NK-92 (cell line): ENCODE data around the gene MS4A6A.
"Not testable (repeated sequence)": the region's sequence is repeated elsewhere in the genome, so short reads cannot be mapped to it uniquely, and the experiment has no call there.

Source experiments
- DNase-seq: peaks from one replicate; lab custom pipeline; 2025; ENCODE audit not compliant: unreplicated experiment; lab: John Stamatoyannopoulos, UW

MS4A6A gene

DNA sequence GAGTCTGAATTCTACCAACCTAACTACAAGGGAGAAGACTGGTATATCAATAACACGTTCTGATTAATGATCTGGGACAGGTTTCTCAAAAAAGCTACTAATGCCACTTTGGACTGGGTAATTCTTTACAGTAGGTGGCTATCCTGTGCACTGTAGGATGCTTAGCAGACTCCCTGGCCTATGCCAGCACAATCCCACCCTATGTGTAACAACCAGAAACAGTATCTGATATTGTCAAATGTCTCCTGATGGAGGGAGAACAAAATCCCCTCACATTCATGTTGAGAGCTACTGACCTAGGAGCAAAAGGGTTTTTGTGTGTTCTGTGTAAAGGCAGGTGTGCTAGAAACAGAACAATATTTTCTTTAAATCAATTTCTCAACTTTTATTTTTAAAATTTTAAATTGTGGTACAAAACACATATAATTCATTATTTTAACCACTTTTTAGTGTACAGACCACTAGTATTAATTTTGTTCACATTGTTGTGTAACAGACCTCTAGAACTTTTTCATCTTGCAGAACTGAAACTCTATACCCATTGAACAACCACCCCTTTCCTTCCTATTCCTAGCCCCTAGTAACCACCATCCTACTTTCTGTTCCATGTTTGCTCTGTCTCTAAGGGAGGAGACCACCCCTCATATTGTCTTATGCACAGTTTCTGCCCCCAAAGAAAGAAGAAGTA is 2.1 kb upstream of the MS4A6A start:
- DNase-seq = no peak

GRCh38 chr11:60183591-60184205 is 815 bp upstream of the MS4A6A start:
- DNase-seq = no peak

DNA sequence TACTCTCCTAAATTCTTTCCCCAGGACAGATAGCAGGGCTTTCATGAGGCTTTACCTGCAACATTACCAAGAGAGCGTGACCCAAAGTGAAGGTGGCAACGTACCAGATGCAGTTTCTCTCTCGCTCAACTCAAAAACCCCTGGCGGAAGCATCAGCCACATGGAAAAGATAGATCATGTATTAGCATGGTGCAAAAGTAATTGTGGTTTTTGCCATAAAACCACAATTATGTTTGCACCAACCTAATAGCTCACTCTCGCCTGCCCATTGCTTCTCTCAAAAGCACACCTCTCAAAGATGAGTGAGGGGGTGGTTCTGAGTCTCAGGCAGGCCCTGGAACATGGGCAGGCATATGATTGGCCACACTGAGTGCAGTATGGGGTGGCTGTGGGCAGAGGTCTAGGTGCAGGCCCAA is 7.0 kb downstream of the MS4A6A start:
- no peak for DNase-seq

DNA sequence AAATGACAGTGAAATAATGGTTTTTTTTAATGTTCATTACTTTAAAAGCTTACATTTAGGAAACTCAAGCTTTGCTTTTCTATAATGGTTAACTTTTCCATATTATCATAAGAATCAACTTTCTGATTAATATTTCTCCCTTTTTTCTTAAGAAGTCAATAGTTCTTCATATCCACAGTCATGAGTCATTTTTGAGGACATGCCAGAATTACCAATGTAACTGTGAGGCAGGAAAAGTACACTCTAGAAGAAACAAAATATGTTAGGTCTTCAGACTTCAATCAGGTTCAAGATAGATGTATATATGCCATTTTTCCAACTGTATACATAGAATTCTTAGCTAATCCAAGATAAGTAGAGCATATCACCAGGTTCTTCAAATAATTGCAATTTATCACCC is 10.9 kb downstream of the MS4A6A start:
- DNase-seq = no peak

DNA sequence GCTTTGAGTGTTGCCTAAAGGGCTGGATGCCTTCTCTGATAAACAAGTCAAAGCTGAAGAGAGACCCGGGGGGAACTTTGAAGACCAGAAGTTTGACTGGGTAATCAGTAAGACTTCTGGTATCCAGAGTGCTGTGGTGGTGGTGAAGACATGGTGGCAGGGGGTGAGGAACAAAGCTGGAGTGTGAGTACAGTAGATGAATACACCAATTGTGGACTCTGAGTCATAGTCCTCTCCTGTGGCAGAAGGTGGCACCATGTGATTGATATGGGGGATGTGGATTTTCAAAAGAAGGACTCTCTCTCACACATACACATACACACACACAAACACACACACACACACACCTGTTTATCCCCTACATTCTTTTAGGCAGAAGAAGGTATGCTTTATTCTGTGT is 12.3 kb downstream of the MS4A6A start:
- DNase-seq = no peak

DNA sequence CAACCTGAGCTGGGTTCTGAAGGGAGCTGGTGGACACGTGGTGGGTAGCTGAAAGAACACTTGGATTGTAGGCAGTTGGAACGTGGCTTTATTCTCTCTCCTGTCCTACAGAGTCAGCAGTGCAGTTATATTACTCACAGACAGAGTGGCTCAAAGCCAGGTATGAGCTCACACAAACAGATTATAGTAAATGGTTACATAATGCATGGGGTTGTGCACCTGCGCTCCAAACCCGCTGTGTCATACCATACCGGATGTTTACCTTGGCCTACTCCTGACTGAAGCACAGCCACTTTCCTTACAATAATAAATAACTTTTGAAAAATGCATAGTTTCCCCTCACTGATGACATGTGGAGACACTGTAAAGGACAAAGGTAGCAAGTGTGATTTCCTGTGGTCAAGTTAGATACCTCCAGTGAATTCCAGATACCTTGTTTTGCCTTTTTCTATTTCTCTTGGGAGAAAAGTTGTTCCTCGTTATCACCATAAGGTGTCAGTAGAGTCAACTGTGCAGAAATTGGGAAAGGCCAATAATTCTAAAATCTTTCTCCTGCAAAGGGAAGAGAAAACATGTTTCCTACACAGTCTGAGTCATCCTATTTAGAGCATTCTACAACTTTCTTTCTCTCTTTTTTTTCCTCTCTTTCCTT is 13.5 kb downstream of the MS4A6A start:
- no peak for DNase-seq

- no peak for DNase-seq
Measured at GRCh38 chr11:60168306-60168705, 14.6 kb downstream of the MS4A6A start.

DNA sequence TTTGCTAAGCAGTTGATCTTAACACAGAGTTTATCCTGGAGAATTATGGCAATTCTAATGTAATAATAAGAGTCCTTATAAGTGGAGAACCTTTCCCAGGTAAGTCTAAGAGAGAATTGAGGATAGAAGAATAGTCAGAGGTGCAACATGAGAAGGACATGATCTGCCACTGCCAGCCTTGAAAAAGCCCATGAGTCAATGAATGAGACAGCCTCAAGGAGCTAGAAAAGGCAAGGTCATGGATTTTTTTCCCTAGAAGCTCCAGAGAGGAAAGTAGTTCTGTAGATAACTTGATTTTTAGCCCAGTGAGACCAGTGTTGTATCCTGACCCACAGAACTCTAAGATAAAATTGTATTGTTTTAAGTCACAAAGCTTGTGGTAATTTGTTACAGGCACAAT is 16.9 kb downstream of the MS4A6A start:
- no peak for DNase-seq

GRCh38 chr11:60165538-60165937 is 17.3 kb downstream of the MS4A6A start:
- DNase-seq = no peak

DNA sequence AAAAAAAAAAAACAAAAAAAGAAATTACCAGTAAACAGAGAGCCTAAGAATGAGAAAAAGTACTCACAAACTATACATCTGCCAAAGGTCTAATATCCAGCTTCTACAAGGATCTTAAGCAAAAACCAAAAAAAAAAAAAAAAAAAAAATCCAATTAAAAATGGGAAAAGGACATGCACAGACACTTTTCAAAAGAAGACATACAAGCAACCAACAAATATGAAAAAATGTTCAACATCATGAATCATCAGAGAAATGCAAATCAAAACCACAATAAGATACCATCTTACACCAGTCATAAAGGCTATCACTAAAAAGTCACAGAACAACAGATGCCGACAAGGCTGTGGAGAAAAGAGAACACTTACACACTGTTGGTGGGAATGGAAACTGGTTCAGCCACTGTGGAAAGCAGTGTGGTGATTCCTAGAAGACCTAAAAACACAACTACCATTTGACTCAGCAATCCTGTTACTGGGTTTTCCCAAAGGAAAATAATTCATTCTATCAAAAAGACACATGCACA is 18.3 kb downstream of the MS4A6A start:
- DNase-seq = no peak

DNA sequence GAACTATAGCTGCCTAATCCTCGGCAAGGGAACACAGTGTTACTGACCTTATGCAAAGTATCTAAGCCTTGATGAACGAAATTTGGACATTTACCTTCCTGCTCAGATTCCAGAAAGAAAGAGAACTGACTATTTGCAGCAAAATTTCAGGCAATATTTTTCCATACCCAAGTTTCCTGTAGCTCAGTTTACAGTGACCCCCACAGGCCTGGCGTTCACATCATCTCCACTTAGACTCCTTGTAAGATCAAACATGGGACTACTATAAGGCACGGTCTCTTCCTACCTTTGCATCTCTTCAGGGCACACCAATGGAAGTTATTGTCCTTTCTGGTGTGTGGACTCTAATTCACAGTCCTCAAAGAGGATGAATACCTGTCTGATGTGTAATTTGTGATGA is 21.1 kb downstream of the MS4A6A start:
- DNase-seq = no peak

DNA sequence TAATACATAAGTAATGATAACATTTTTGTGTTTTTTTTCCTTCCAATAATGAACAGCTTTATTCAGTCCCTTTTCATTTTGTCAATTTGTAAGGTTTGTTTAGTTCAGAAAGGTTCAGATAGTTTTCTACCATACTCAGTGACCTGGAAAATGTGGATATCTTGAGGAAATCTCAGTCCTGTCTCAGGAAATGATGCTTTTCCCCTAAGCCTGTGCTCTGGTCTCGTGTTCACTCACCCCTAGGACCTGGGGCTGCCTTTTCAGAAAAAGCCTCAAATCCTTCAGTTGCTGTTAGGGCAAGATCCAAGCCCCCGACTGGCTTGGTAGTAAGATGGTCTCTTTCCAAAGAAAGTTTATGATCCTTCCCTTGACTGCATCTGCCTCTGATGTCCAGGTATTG is 21.8 kb downstream of the MS4A6A start:
- DNase-seq = no peak

DNA sequence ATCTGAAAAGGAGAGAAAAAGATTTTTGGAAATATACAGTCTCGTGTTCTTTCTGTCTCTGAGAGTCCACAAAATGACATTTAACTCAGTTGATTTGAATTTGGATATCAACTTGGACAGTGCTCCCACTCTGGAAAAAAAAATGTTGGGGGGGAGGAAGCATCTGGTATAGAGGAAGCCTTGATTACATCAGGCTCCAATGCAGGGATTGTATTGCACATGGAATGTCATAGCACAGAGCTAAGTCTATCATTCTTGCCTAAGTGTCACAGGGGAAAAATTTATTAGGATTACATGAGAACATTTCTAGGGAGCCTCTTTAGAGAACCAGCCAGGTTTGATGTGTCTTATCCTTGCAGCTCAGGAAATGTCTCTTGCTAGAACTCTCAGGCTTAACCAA is 23.0 kb downstream of the MS4A6A start:
- no peak for DNase-seq

DNA sequence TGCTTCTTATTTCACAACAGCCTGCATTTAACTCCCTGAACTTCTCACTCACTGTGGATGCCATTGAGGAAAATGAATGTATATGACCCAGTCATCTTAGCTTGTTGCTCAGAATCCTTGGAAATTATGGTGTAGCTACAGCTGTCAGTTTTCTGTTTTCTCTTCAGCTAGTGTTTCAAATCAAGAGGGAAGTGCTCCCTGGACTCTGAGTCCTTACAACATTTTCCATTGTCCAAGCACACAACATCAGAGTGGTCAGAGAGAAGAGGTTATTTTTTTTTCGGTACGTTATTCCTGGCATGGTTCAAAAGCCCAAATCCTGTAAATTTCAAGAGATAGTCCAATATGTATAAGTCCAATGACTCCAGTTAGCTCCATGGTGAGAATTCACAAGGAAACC is 23.6 kb downstream of the MS4A6A start:
- no peak for DNase-seq

GRCh38 chr11:60158636-60159035 is 24.2 kb downstream of the MS4A6A start:
- no peak for DNase-seq

GRCh38 chr11:60155931-60156330 is 27.0 kb downstream of the MS4A6A start:
- DNase-seq = no peak

DNA sequence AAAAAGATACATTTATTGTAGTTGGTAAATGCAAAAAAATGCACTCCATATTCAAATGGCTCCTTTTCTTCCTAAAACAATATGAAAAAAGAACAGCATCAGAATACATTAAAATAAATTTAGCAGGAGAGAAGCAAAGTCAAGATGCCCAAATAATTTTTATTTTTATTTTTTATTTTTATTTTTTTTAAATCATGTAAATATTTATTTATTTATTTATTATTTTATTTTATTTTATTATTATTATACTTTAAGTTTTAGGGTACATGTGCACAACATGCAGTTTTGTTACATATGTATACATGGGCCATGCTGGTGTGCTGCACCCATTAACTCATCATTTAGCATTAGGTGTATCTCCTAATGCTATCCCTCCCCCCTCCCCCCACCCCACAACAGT is 30.2 kb downstream of the MS4A6A start:
- DNase-seq = not testable (repeated sequence)

DNA sequence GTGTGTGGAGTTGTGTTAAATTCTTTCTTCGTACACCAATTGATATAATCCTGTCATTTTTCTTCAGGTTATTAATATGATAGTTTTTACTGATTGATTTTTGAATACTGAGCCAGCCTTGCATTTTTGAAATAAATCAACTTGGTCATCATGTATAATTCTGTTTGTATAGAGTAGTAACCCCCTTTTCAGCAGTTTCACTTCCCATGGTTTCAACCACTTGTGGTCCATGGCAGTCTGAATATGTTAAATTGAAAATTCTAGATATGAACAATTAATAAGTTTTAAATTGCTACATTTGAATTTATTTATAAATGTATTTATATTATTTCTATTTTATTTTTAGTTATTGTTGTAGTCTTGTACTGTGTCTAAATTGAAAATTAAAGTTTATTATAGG is 32.6 kb downstream of the MS4A6A start:
- DNase-seq = no peak

DNA sequence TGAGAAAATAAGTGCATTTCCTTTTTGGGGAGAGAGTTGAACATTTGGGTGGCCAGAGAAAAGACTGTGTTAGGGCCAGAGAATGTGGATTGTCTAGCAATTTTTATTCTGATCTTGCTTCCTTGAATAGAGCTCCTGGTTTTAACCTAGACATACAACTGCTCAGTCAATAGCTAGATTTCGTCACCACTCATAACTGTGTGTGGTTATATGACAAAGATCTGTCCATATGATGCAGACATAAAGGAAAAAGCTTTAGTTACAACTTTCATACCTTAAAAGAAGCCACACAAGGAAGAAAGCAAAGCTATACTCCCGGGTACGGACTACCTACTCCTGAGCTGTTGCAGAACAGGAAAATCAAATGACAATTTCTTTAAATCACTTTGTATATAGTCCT is 37.2 kb downstream of the MS4A6A start:
- no peak for DNase-seq

GRCh38 chr11:60143768-60144167 is 39.1 kb downstream of the MS4A6A start:
- no peak for DNase-seq

GRCh38 chr11:60133917-60134316 is 49.0 kb downstream of the MS4A6A start:
- DNase-seq = no peak

DNA sequence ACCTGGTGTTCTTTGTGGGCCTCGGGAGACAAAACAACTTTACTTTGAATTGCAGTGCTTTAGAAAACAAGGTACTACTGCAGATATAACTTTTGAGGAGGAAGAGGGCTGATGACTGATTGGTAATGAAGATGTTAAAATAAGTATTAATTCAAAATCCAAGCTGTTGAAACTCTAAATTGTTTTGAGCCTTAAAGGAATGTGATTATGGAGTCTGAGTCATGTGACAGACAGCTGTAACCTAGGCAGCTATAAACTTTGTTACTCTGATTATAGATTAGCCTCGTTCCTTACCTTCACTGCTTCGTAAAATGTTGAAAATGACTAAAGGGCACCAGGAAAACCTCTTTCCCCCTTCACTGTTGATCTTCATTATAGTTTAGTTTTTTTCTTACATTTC is 51.0 kb downstream of the MS4A6A start:
- DNase-seq = no peak
